DND-41 (cell line): ENCODE data around the gene ZDHHC22.

Source experiments
- EZH2 ChIP-seq: IDR thresholded peaks from 3 replicates; pipeline ENCODE4 v1.6.1; 2012; ENCODE audit warnings: borderline replicate concordance, low read depth, mild to moderate bottlenecking, moderate library complexity, low read length, inconsistent platforms; ENCODE audit not compliant: severe bottlenecking
- TF ChIP-seq, protein P1 (sequence below): IDR thresholded peaks from 2 replicates; pipeline ENCODE4 v1.5.1; 2012; ENCODE audit warnings: borderline replicate concordance, low read length, moderate library complexity, mild to moderate bottlenecking; ENCODE audit not compliant: poor library complexity, severe bottlenecking; ENCODE audit errors: extremely low read depth

DNA sequence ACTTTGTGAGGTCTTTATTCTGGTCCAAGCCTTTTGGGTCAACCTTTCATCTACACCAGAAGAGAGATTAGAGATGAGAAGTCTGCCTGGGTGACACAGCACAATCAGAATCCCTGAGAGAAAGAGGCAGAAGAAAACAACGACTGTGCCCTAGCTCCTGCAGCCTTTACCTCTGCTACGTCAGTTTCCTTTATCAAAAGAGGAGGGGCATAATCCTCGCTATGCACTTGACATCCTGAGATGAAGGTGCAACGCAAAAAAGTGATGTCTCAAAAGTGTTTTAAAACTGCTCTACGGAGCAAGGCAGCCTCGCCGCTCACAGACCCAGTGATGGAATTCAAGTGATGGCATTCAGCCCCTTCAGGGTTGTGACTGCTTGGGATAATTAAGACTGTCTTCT, 21.7 kb downstream of the ZDHHC22 start:
- TF ChIP-seq, protein P1, sequence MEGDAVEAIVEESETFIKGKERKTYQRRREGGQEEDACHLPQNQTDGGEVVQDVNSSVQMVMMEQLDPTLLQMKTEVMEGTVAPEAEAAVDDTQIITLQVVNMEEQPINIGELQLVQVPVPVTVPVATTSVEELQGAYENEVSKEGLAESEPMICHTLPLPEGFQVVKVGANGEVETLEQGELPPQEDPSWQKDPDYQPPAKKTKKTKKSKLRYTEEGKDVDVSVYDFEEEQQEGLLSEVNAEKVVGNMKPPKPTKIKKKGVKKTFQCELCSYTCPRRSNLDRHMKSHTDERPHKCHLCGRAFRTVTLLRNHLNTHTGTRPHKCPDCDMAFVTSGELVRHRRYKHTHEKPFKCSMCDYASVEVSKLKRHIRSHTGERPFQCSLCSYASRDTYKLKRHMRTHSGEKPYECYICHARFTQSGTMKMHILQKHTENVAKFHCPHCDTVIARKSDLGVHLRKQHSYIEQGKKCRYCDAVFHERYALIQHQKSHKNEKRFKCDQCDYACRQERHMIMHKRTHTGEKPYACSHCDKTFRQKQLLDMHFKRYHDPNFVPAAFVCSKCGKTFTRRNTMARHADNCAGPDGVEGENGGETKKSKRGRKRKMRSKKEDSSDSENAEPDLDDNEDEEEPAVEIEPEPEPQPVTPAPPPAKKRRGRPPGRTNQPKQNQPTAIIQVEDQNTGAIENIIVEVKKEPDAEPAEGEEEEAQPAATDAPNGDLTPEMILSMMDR, result no peak
- TF ChIP-seq EZH2, result no peak
